Activated naive CD8-positive, alpha-beta T cell (primary cell): Measurements from ENCODE around the gene FREM3.

Source experiments
- H3K27ac Mint-ChIP-seq: one replicate; pipeline ENCODE4 v1.8.0; 2021; ENCODE audit warnings: mixed read lengths
- H3K27me3 Mint-ChIP-seq: one replicate; pipeline ENCODE4 v1.8.0; 2021; ENCODE audit warnings: mixed read lengths
- H3K36me3 Mint-ChIP-seq: one replicate; pipeline ENCODE4 v1.8.0; 2021; ENCODE audit warnings: mixed read lengths
- H3K4me1 Mint-ChIP-seq: one replicate; pipeline ENCODE4 v1.8.0; 2021; ENCODE audit warnings: low read depth, mixed read lengths
- H3K4me3 Mint-ChIP-seq: one replicate; pipeline ENCODE4 v1.8.0; 2021; ENCODE audit warnings: mild to moderate bottlenecking, mixed read lengths
- H3K9me3 Mint-ChIP-seq: one replicate; pipeline ENCODE4 v1.8.0; 2021; ENCODE audit warnings: low read depth, mixed read lengths

Gene FREM3

GRCh38 chr4:143626134-143626911 is 74.2 kb downstream of the FREM3 start:
- Mint-ChIP-seq H3K4me1 (no peaks in the 10 kb centered on the region), H3K9me3 (no peaks in the 10 kb centered on the region), H3K4me3 (no peak overlapping the region), H3K27me3 (no peaks in the 10 kb centered on the region), H3K27ac (no peak overlapping the region), H3K36me3 (peaks cover 5% of the 10 kb centered on the region)

DNA sequence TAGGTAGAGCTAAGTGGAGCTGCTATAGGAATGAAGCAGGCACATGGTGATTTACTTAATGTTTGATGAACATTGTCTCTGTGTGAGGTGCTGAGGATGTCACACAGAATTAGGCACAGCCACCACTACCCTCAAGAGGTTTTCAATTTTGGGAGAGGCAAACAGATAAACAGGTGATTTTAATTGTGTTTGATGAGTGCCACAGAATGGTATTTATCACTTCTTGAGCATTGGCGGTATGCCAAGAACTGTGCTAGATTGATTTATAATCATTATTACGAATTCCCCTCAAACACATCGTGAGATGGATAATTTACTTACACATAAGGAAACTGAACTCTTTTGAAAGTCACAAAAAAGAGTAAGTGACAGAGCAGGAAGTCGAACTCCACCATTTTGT is 74.8 kb downstream of the FREM3 start:
- no peaks in the 10 kb centered on the region for H3K27me3 Mint-ChIP-seq
- H3K4me1 Mint-ChIP-seq, result no peaks in the 10 kb centered on the region

GRCh38 chr4:143623896-143624295 is 76.6 kb downstream of the FREM3 start:
- Mint-ChIP-seq H3K4me1 (no peaks in the 10 kb centered on the region), H3K27me3 (no peaks in the 10 kb centered on the region), H3K27ac (no peak overlapping the region), H3K36me3 (peaks cover 5% of the 10 kb centered on the region), H3K4me3 (no peak overlapping the region), H3K9me3 (no peaks in the 10 kb centered on the region)

More for the DNA sequence above, 74.8 kb downstream of the FREM3 start:
- H3K9me3 Mint-ChIP-seq, result no peaks in the 10 kb centered on the region
- no peak overlapping the region for H3K27ac Mint-ChIP-seq
- no peak overlapping the region for H3K4me3 Mint-ChIP-seq
- peaks cover 5% of the 10 kb centered on the region for H3K36me3 Mint-ChIP-seq

DNA sequence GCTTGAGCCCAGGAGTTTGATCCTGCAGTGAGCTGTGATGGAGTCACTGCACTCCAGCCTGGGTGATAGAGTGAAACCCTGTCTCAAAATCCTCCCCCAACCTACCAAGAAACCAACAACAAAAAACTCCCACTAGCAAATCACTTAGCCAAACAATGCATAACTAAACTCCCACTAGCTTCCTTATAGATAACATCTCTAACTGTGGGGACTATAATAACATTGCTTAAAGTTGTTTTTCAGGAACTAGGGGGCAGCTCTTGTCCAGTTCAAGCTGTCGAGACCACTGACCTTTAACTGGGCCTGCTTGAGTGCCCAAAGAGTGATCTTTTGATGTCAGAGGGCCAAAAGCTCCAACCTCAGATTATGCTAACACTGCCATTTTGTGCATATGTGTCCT is 81.7 kb downstream of the FREM3 start:
- Mint-ChIP-seq H3K27me3 (no peaks in the 10 kb centered on the region), H3K36me3 (peaks cover 10% of the 10 kb centered on the region), H3K27ac (no peak overlapping the region), H3K9me3 (no peaks in the 10 kb centered on the region), H3K4me1 (peaks cover 5% of the 10 kb centered on the region), H3K4me3 (no peak overlapping the region)

DNA sequence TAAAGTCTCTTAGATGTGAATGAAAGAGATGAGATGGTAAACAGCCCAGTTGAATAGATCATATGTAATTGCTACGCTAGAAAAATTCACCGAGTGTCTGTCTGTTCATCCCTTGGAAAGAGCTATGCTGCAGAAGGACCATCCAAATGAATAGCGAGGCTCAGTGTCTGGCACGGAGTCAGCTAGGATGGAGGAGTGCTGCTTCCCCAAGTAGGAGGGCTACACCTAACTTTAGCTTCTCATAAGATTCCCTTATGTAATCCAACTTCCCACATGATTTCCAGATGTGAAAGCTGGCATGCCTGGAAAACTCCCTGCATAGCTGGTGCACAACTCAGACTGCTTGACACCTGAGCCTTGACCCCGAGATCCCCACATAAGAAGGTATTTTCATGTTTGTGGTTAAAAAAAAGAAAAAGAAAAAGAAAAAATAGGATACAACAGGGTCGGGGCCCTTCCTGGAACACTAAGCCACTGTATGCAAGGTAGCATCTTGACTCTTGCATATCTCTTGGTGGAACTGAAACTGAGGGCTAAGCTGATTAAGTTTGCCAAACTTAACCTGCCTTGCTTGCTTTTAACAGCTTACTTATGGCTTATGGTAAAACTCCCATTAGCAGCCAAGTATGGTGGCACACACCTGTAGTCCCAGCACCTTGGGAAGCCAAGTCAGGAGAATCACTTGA is 82.3 kb downstream of the FREM3 start:
- Mint-ChIP-seq H3K27ac (no peak overlapping the region), H3K4me1 (peaks cover 5% of the 10 kb centered on the region), H3K9me3 (no peaks in the 10 kb centered on the region), H3K36me3 (peaks cover 10% of the 10 kb centered on the region), H3K27me3 (no peaks in the 10 kb centered on the region), H3K4me3 (no peak overlapping the region)

- Mint-ChIP-seq H3K36me3 (peaks cover 8% of the 10 kb centered on the region), H3K27me3 (no peaks in the 10 kb centered on the region), H3K4me3 (no peak overlapping the region), H3K4me1 (peaks cover 5% of the 10 kb centered on the region), H3K9me3 (no peaks in the 10 kb centered on the region), H3K27ac (no peak overlapping the region)
Measured at GRCh38 chr4:143616771-143617170, 83.7 kb downstream of the FREM3 start.

DNA sequence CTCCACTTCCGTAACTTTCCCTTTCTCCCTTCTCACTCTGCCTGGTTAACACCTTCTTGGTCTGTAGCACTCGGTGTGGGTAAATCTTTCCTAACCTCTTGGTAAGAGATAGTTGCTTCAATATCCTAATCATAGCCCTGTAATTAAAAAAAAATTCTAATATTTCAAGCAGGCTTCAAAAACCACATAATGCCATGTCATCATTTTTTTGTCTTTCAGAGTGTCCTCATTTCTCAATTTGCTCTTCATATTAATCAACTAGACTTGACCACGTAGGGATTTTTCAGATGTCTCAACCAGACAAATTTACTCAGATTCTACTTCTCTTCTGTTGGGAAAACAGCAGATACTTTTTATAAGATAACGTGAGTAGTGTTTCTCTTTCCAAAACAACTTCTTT is 91.0 kb downstream of the FREM3 start:
- Mint-ChIP-seq H3K36me3 (peaks cover 13% of the 10 kb centered on the region), H3K27me3 (no peaks in the 10 kb centered on the region), H3K4me3 (no peak overlapping the region), H3K4me1 (no peaks in the 10 kb centered on the region), H3K9me3 (no peaks in the 10 kb centered on the region), H3K27ac (no peak overlapping the region)

DNA sequence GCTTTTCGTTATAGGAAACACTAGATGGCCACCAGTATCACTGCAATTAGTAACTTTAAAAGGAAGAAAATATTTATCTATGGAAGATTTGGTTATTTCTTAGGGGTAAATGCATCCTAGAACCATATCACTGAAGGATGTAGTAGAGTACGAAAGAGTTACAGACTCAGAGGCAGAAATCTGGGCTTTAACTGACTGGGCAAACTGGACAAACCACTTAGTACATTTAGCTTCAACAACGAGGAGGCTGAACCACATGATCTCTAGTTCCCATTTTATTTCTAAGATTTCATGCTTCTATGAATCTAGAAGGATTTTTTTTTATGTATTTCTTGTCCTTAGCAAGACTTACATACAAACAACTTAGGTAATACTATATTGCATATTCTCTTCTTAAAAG is 94.0 kb downstream of the FREM3 start:
- no peaks in the 10 kb centered on the region for H3K4me1 Mint-ChIP-seq
- H3K4me3 Mint-ChIP-seq, result no peak overlapping the region
- no peaks in the 10 kb centered on the region for H3K9me3 Mint-ChIP-seq
- no peak overlapping the region for H3K27ac Mint-ChIP-seq
- peaks cover 10% of the 10 kb centered on the region for H3K36me3 Mint-ChIP-seq
- H3K27me3 Mint-ChIP-seq, result no peaks in the 10 kb centered on the region

- H3K4me3 Mint-ChIP-seq, result no peak overlapping the region
- H3K9me3 Mint-ChIP-seq, result no peaks in the 10 kb centered on the region
- H3K36me3 Mint-ChIP-seq, result peaks cover 13% of the 10 kb centered on the region
- H3K4me1 Mint-ChIP-seq, result peaks cover 3% of the 10 kb centered on the region
- H3K27ac Mint-ChIP-seq, result no peak overlapping the region
- H3K27me3 Mint-ChIP-seq, result no peaks in the 10 kb centered on the region
Measured at GRCh38 chr4:143599827-143600226, 100.6 kb downstream of the FREM3 start.

DNA sequence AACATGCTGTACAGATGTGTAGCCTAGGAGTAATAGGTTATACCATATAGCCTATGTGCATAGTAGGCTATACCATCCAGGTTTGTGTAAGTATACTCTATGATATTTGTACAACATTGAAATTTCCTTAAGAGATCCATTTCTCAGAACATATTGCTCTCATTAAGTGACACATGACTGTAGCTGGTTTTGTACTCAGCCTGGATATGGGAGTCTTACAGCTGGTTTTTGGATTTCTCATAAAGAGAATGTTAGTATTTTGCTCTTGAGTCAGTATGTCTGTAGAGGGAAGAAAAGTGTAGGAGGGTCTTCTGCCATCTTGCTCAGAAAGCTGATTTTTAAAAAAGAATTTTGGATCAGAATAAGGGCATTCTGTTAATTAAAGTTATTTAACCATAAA is 101.7 kb downstream of the FREM3 start:
- Mint-ChIP-seq H3K36me3 (peaks cover 18% of the 10 kb centered on the region), H3K27ac (no peak overlapping the region), H3K9me3 (no peaks in the 10 kb centered on the region), H3K27me3 (no peaks in the 10 kb centered on the region), H3K4me3 (no peak overlapping the region), H3K4me1 (peaks cover 3% of the 10 kb centered on the region)

GRCh38 chr4:143597276-143597675 is 103.2 kb downstream of the FREM3 start:
- Mint-ChIP-seq H3K4me1 (peaks cover 3% of the 10 kb centered on the region), H3K27ac (no peak overlapping the region), H3K36me3 (peaks cover 18% of the 10 kb centered on the region), H3K9me3 (no peaks in the 10 kb centered on the region), H3K4me3 (no peak overlapping the region), H3K27me3 (no peaks in the 10 kb centered on the region)

- H3K9me3 Mint-ChIP-seq, result peaks cover 17% of the 10 kb centered on the region
- H3K4me3 Mint-ChIP-seq, result no peak overlapping the region
- peaks cover 19% of the 10 kb centered on the region for H3K36me3 Mint-ChIP-seq
- H3K27me3 Mint-ChIP-seq, result no peaks in the 10 kb centered on the region
- no peaks in the 10 kb centered on the region for H3K4me1 Mint-ChIP-seq
- H3K27ac Mint-ChIP-seq, result no peak overlapping the region
Measured at GRCh38 chr4:143587703-143588102, 112.8 kb downstream of the FREM3 start.

DNA sequence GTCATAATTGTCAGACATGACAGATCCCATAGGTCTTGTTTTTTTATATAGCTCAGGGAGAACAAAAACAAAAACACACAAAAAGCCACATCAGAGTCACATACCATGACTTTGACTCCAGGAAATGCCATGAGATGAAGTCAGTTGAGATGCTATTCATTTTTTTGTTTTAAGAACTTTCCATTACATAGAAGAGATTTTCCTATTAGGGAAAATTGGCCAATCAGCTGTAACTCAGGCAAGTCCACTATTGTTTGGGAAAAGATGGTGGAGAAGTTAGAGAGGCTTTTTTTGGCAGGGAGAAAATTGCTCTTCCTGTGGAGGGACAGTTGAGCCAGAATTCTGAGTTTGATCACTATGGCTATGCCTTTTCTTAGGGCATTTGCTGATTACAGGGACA is 114.4 kb downstream of the FREM3 start:
- Mint-ChIP-seq H3K4me1 (no peaks in the 10 kb centered on the region), H3K27ac (no peak overlapping the region), H3K27me3 (no peaks in the 10 kb centered on the region), H3K4me3 (no peak overlapping the region), H3K36me3 (peaks cover 17% of the 10 kb centered on the region), H3K9me3 (peaks cover 17% of the 10 kb centered on the region)

DNA sequence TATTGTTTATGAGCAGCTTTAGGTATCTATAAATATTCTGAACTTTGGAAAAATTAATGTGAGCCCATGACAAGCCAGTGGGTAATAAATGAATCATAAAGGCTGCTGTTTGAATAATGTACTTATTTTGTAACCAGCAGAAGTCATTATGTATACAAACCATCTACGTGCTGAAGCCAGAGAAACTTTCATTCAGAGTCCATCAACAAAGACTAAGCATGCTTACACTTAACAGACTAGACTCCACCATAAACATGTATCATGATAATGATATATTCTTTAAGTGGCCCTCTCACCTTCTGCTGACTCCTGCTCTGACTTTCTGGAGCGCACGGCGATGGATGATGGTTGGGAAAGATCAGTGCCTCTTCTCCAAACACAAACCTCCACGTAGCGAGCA is 114.9 kb downstream of the FREM3 start:
- H3K4me1 Mint-ChIP-seq, result no peaks in the 10 kb centered on the region

DNA sequence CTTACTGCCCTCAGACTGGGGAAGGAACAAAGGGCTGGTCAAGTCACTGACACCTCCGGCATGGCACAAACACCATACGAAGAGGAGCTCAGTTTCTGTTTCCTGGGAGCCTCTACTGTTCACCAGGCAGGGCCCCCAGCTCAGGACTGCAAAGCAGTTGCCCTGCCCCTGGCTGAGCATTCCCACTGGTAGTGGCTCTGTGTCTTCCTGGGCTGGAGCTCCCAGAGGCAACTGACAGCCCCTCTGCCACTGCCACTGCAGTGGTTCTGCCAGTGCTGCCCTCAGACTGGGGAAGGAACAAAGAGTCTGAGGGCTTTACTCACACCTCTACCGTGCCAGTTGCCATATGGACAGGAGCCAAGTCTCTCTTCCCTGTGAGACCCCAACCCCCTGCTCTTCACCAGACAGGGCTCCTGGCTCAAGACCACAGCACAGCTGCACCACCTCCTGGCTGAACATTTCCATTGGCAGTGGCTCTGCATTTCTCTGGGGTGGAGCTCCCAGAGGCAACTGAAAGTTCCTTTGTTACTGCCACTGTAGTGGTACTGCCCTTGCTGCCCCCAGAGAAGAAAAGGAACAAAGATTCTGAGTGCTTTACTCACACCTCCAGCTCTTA is 119.0 kb downstream of the FREM3 start:
- peaks cover 28% of the 10 kb centered on the region for H3K36me3 Mint-ChIP-seq
- H3K27ac Mint-ChIP-seq, result no peak overlapping the region
- no peaks in the 10 kb centered on the region for H3K27me3 Mint-ChIP-seq
- no peak overlapping the region for H3K4me3 Mint-ChIP-seq
- H3K9me3 Mint-ChIP-seq, result peaks cover 14% of the 10 kb centered on the region
- H3K4me1 Mint-ChIP-seq, result no peaks in the 10 kb centered on the region

More for the DNA sequence above, 114.9 kb downstream of the FREM3 start:
- no peaks in the 10 kb centered on the region for H3K27me3 Mint-ChIP-seq
- peaks cover 17% of the 10 kb centered on the region for H3K9me3 Mint-ChIP-seq
- no peak overlapping the region for H3K4me3 Mint-ChIP-seq
- H3K36me3 Mint-ChIP-seq, result peaks cover 14% of the 10 kb centered on the region
- no peak overlapping the region for H3K27ac Mint-ChIP-seq
